Stimulated activated CD8-positive, alpha-beta memory T cell treated with anti-CD3 and anti-CD28 coated beads, Interleukin-7, amount 100 ng/mL, for 48 hours (primary cell): Measurements from ENCODE around the gene NHSL2.

Experiments used
- DNase-seq, 2 donors: peaks; one replicate each; pipeline ENCODE4 v3.0.0-alpha.2; 2020; ENCODE audit warnings: low read depth in 1 of 2; ENCODE audit errors: extremely low read depth in 1 of 2

NHSL2 gene

DNA sequence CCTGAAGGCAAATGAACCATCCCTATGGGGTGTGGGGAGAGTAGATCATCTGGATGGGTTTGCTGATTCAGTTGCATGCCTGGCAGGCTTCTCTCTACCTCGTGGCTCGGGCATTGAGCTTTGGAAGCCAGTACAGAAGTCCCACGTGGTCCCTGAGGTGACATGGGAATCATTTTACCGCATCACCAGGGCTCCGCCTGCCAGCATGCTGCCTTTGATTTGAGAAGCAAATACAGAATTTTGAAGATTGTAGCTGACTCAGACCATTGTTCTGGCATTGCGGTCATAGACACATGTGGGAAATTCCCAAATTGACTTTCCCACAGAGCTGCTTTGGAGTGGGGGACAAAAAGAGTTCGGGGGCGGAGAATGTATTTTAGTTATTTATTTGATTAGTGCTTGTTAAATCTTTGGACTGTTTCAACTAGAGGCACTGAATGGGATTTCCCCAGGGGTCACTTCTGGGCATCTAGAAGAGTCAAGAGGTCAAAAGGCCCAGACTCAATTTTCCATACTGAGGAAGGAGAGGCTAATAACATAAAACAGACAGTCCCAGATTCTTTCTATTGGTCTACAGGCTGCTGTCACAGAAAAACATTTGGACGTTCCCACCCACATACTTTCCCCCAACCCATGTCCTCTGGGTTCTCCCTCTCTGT is 79.3 kb downstream of the NHSL2 start:
- DNase-seq: no peak

GRCh38 chrX:71990518-71990917 is 79.9 kb downstream of the NHSL2 start:
- DNase-seq: no peak

DNA sequence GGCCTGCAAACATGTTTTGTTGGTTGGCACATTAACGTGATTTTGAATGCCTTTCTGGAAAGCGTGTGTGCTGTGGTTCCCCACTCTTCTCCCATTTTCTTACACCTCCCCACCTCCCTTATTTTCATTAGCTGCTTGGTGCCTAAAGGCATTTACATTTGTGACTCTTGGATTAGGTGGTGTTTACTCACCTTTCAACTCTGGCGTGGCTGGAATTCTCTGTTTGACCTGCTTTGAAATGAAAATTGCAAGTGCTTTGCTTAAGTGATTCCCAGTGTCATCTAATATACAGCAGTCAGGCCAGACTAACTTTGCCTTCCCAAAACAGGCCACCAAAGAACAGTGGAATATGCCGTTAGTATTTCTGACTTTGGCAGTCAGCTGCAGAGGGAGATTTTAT is 80.5 kb downstream of the NHSL2 start:
- no peak for DNase-seq

DNA sequence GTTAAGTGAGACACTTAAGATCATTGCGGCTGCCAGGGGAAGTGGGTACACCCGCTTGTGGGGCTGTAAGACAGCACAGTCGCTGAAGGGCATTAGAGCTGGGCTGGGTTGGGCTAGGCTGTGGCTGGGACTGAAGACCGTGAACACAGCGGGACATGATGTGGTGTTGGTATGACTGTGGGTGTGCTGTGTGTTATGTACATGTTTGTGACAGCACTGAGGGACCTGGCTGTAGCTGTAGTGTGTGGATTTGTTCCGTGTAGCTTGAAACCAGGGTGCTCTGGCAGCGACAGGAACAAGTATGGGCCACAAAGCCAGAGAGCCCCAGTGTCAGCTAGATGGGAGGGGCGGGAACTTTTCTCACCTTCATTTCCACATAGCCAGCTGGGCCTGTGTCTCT is 82.1 kb downstream of the NHSL2 start:
- DNase-seq: peak; percentile 13 to 14

DNA sequence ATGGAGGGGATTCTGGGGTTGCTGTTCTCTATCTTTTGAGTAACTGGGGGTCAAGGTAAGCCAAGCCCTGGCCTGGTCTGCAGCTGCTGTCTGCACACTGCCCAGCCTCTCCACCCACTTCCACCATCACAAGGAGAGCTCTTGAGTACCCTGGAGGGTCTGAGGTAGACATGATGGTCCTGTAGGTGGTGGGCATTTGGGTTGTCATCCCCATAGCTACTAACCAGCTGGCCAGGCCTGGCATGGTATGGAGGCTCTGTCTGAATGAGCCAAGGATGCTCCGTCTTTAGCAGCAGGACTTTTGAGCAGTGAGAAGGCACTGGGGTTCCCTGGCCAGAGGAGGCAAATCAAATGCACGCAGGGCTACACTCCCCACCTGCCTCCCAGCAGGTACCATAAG is 82.7 kb downstream of the NHSL2 start:
- no peak for DNase-seq

- no peak for DNase-seq
Measured at GRCh38 chrX:71994601-71995000, 84.0 kb downstream of the NHSL2 start.

- no peak for DNase-seq
Measured at GRCh38 chrX:71995122-71995521, 84.5 kb downstream of the NHSL2 start.

GRCh38 chrX:71996136-71996535 is 85.5 kb downstream of the NHSL2 start:
- DNase-seq: no peak

DNA sequence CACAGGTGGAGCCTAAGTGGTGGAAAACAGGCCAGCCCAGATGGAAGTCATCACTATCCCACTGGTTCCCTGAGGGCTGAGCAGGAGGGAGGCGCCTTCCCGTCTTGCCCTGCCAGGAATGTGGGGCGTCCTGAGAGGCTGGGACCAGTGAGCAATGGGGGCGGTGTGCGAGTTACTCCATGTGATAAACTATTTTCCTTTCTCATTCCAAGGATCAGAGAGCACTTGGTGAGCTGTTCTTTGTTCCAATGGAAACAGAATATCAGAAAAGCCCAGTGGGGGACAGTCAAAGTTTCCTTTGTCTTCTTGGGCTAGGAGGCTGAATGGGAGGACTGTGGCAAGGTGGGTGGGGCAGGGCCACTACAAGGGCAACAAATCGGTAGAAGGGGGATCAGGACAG is 86.2 kb downstream of the NHSL2 start:
- DNase-seq: no peak

DNA sequence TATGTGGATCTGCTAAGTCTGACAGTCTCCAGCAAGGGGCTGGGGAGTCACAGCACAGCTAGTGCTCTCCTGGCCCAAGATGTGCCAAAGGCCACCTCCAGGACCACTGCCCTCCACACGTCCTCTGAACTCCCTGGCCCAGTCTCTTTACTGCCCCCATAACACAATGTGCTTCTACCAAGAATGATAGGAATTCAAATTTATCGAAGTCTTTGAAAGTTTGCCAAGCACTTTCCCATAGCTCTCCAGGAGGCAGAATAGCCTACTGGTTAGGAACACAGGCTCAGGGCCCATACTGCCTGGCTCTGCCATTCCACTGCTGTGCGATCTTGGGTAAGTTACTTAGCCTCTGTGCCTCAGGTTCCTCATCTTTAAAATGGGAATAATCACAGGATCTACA is 86.7 kb downstream of the NHSL2 start:
- DNase-seq: no peak

DNA sequence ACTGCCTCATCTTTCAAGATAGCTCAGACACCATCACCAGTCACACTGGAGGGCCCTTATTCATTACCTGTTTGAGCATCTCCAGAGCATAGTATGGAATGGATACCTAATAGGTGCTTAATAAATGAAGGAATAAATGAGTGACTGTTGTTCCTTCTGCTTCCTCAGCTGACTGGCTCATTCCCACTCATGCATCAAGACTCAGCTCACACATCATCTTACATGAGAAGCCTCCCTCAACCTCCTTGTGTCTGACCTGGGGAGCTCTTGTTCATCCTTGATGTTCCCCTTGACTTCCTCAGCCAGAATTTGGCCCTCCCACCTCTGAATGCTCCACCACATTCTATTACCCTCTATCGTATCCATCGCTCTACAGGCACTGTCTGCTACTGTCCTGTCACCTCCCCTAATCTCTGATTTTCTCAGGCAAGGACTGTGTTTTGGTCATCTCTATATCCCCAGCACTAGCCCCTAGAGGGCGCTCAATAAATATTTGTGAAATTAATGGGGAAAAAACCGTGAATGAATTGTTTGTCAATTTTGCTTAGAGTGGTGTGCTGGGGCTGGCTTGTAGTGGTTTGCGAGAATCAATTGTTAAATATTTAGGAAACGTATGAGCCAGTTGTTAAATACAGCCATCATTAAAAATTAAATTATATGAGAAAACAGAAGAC is 88.3 kb downstream of the NHSL2 start:
- DNase-seq: no peak

DNA sequence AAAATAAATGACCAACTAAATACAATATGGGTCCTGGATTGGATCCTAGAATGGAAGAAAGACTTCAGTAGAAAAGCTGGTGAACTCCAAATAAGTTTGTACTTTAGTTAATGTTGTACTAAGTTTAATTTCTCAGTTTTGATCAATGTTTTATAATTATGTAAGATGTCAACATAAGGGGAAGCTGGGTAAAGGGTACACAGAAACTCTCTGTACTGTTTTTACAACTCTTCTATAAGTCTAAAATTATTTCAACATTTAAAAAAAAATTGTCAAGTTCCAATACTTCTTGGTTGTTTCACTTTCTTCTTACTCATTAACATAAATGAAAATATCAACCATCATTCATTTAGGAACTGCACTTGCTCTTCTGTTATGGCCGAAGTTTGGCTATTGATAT is 88.9 kb downstream of the NHSL2 start:
- DNase-seq: no peak

GRCh38 chrX:72001471-72001870 is 90.8 kb downstream of the NHSL2 start:
- no peak for DNase-seq

GRCh38 chrX:72001906-72002305 is 91.3 kb downstream of the NHSL2 start:
- DNase-seq: no peak

GRCh38 chrX:72002875-72003274 is 92.2 kb downstream of the NHSL2 start:
- no peak for DNase-seq

- no peak for DNase-seq
Measured at GRCh38 chrX:72003811-72004750, 93.4 kb downstream of the NHSL2 start.

- DNase-seq: no peak
Measured at GRCh38 chrX:72005046-72005445, 94.4 kb downstream of the NHSL2 start.

GRCh38 chrX:72006461-72006860 is 95.8 kb downstream of the NHSL2 start:
- DNase-seq: no peak

- no peak for DNase-seq
Measured at GRCh38 chrX:72009731-72010130, 99.1 kb downstream of the NHSL2 start.

DNA sequence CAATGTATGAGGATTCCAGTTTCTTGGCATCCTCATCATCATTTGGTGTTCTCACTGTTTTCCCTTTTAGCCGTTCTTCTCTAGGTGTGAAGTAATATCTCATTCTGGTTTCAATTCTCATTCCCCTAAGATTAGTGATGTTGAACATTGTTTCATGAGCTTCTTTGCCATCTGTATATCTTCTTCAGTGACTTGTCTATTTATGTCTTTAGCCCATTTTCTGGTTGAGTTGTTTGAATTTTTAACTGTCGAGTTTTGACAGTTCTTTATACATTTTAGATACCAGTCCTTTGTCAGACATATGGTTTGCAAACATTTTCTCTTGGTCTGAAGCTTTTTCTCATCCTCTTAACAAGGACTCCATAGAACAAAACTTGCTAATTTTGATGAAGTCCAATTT is 101.1 kb downstream of the NHSL2 start:
- no peak for DNase-seq

GRCh38 chrX:72015383-72015782 is 104.7 kb downstream of the NHSL2 start:
- DNase-seq: no peak
